Measurements from ENCODE around the gene IP6K1.

IP6K1 gene

GRCh38 chr3:49745986-49746385, 40.4 kb downstream of the IP6K1 start:
- ATAC-seq (ENCODE audit: low read depth) = peak; percentile 87
- H3K36me3 ChIP-seq (ENCODE audit: low read depth) = peaks cover 27% of the 10 kb centered on the region

GRCh38 chr3:49740427-49740826, 45.9 kb downstream of the IP6K1 start:
- H3K4me1 ChIP-seq (ENCODE audit: insufficient read depth, poor library complexity, severe bottlenecking) = no peaks in the 10 kb centered on the region
- DNase-seq (ENCODE audit: low spot score) = no peak
- no peaks in the 10 kb centered on the region for H3K27me3 ChIP-seq (ENCODE audit: insufficient read depth, poor library complexity, severe bottlenecking)
- H3K27ac ChIP-seq (ENCODE audit: poor library complexity, severe bottlenecking) = no peak overlapping the region
- no peaks in the 10 kb centered on the region for H3K9me3 ChIP-seq (ENCODE audit: severe bottlenecking)
- no peak for ATAC-seq (ENCODE audit: low read depth)
- no peak overlapping the region for H3K4me3 ChIP-seq (ENCODE audit: severe bottlenecking)
- TF ChIP-seq CTCF (IDR thresholded peaks at IDR 0.05; ENCODE audit: poor library complexity, severe bottlenecking) = no peak
- peaks cover 33% of the 10 kb centered on the region for H3K36me3 ChIP-seq (ENCODE audit: low read depth)

More at GRCh38 chr3:49745986-49746385, 40.4 kb downstream of the IP6K1 start:
- no peaks in the 10 kb centered on the region for H3K9me3 ChIP-seq (ENCODE audit: severe bottlenecking)
- no peaks in the 10 kb centered on the region for H3K27me3 ChIP-seq (ENCODE audit: insufficient read depth, poor library complexity, severe bottlenecking)
- no peak overlapping the region for H3K4me3 ChIP-seq (ENCODE audit: severe bottlenecking)
- no peak for TF ChIP-seq CTCF (IDR thresholded peaks at IDR 0.05; ENCODE audit: poor library complexity, severe bottlenecking)
- DNase-seq (ENCODE audit: low spot score) = no peak
- H3K4me1 ChIP-seq (ENCODE audit: insufficient read depth, poor library complexity, severe bottlenecking) = no peaks in the 10 kb centered on the region
- H3K27ac ChIP-seq (ENCODE audit: poor library complexity, severe bottlenecking) = no peak overlapping the region

- ATAC-seq (ENCODE audit: low read depth) (no peak), DNase-seq (ENCODE audit: low spot score) (no peak)
- no peak overlapping the region for H3K27ac ChIP-seq (ENCODE audit: poor library complexity, severe bottlenecking)
- H3K36me3 ChIP-seq (ENCODE audit: low read depth) = peaks cover 46% of the 10 kb centered on the region
- H3K9me3 ChIP-seq (ENCODE audit: severe bottlenecking) = no peaks in the 10 kb centered on the region
- no peaks in the 10 kb centered on the region for H3K27me3 ChIP-seq (ENCODE audit: insufficient read depth, poor library complexity, severe bottlenecking)
- H3K4me1 ChIP-seq (ENCODE audit: insufficient read depth, poor library complexity, severe bottlenecking) = no peaks in the 10 kb centered on the region
- H3K4me3 ChIP-seq (ENCODE audit: severe bottlenecking) = no peak overlapping the region
- no peak for TF ChIP-seq CTCF (IDR thresholded peaks at IDR 0.05; ENCODE audit: poor library complexity, severe bottlenecking)
These were observed 48.2 kb downstream of the IP6K1 start for GRCh38 chr3:49738067-49738713.

- no peak for TF ChIP-seq CTCF (IDR thresholded peaks at IDR 0.05; ENCODE audit: poor library complexity, severe bottlenecking)
- H3K36me3 ChIP-seq (ENCODE audit: low read depth) = peaks cover 68% of the 10 kb centered on the region
- DNase-seq (ENCODE audit: low spot score) (no peak), ATAC-seq (ENCODE audit: low read depth) (no peak)
- H3K4me1 ChIP-seq (ENCODE audit: insufficient read depth, poor library complexity, severe bottlenecking) = no peaks in the 10 kb centered on the region
- H3K27me3 ChIP-seq (ENCODE audit: insufficient read depth, poor library complexity, severe bottlenecking) = no peaks in the 10 kb centered on the region
- no peaks in the 10 kb centered on the region for H3K9me3 ChIP-seq (ENCODE audit: severe bottlenecking)
- no peak overlapping the region for H3K27ac ChIP-seq (ENCODE audit: poor library complexity, severe bottlenecking)
- H3K4me3 ChIP-seq (ENCODE audit: severe bottlenecking) = no peak overlapping the region
These were observed 51.6 kb downstream of the IP6K1 start for GRCh38 chr3:49734752-49735151.

- Histone ChIP-seq H3K9me3 (ENCODE audit: severe bottlenecking) (no peaks in the 10 kb centered on the region), H3K4me3 (ENCODE audit: severe bottlenecking) (no peak overlapping the region), H3K27me3 (ENCODE audit: insufficient read depth, poor library complexity, severe bottlenecking) (no peaks in the 10 kb centered on the region), H3K4me1 (ENCODE audit: insufficient read depth, poor library complexity, severe bottlenecking) (no peaks in the 10 kb centered on the region), H3K36me3 (ENCODE audit: low read depth) (peaks cover 71% of the 10 kb centered on the region), H3K27ac (ENCODE audit: poor library complexity, severe bottlenecking) (no peak overlapping the region)
- DNase-seq (ENCODE audit: low spot score) (no peak), ATAC-seq (ENCODE audit: low read depth) (no peak)
- no peak for TF ChIP-seq CTCF (IDR thresholded peaks at IDR 0.05; ENCODE audit: poor library complexity, severe bottlenecking)
These were observed 52.8 kb downstream of the IP6K1 start for GRCh38 chr3:49733551-49733950.

Data from RWPE2 (cell line).